Cerebellar nuclear complex (tissue), 1 donor: ENCODE measurements around the gene ARMC7.
"Not testable (repeated sequence)": the region's sequence is repeated elsewhere in the genome, so short reads cannot be mapped to it uniquely, and the experiment has no call there.

Source experiments
- DNase-seq, 2 experiments: peaks; one replicate each; lab custom pipeline; 2025; lab: John Stamatoyannopoulos, UW

Gene ARMC7

GRCh38 chr17:75154195-75155106 is 44.7 kb downstream of the ARMC7 start, which contains the start of gene JPT1:
Gene JPT1 (minus strand): TSS chr17:75154512. CDS start chr17:75154397, 115 bp downstream.
- DNase-seq = peak; percentile 93 to 97

GRCh38 chr17:75155191-75155601 is 45.4 kb downstream of the ARMC7 start:
- no peak for DNase-seq

GRCh38 chr17:75158480-75158879 is 48.7 kb downstream of the ARMC7 start:
- DNase-seq = not testable (repeated sequence)

- DNase-seq = no peak
Measured at GRCh38 chr17:75159196-75160031, 49.6 kb downstream of the ARMC7 start.

- no peak for DNase-seq
Measured at GRCh38 chr17:75160211-75160610, 50.4 kb downstream of the ARMC7 start.

GRCh38 chr17:75163074-75163473 is 53.3 kb downstream of the ARMC7 start:
- no peak for DNase-seq

GRCh38 chr17:75164606-75165005 is 54.8 kb downstream of the ARMC7 start:
- DNase-seq = not testable (repeated sequence)

GRCh38 chr17:75168998-75169397 is 59.2 kb downstream of the ARMC7 start:
- DNase-seq = no peak

- no peak for DNase-seq
Measured at GRCh38 chr17:75173526-75173925, 63.8 kb downstream of the ARMC7 start.

GRCh38 chr17:75174996-75175395 is 65.2 kb downstream of the ARMC7 start:
- no peak for DNase-seq

GRCh38 chr17:75176625-75177024 is 66.9 kb downstream of the ARMC7 start:
- no peak for DNase-seq

GRCh38 chr17:75178453-75178852 is 68.7 kb downstream of the ARMC7 start:
- DNase-seq = no peak
